Activated CD8-positive, alpha-beta memory T cell treated with anti-CD3 and anti-CD28 coated beads, Interleukin-2, amount 50 U/mL, for 48 hours (primary cell): ENCODE measurements around the gene FEM1B.

Source experiments
- DNase-seq: peaks from one replicate; pipeline ENCODE4 v3.0.0-alpha.2; 2020

The FEM1B gene

GRCh38 chr15:68309024-68309423, 31.5 kb downstream of the FEM1B start:
- no peak for DNase-seq

GRCh38 chr15:68310178-68310803, 32.7 kb downstream of the FEM1B start:
- peak; percentile 38 for DNase-seq

GRCh38 chr15:68310804-68311463, 33.4 kb downstream of the FEM1B start:
- DNase-seq = peak; percentile 34

GRCh38 chr15:68311464-68311835, 33.9 kb downstream of the FEM1B start:
- DNase-seq = peak; percentile 25

- peak; percentile 29 for DNase-seq
These were observed 34.5 kb downstream of the FEM1B start for GRCh38 chr15:68311859-68312557.

- DNase-seq = peak; percentile 28
These were observed 35.2 kb downstream of the FEM1B start for GRCh38 chr15:68312701-68313204.

GRCh38 chr15:68313501-68314410, 36.2 kb downstream of the FEM1B start:
- peak; percentile 32 for DNase-seq

- DNase-seq = no peak
These were observed 37.0 kb downstream of the FEM1B start for GRCh38 chr15:68314563-68314962.

- DNase-seq = no peak
These were observed 37.5 kb downstream of the FEM1B start for GRCh38 chr15:68315035-68315434.

- DNase-seq = no peak
These were observed 38.0 kb downstream of the FEM1B start for GRCh38 chr15:68315495-68316031.

GRCh38 chr15:68316061-68316804, 38.7 kb downstream of the FEM1B start:
- DNase-seq = no peak

- DNase-seq = no peak
These were observed 39.9 kb downstream of the FEM1B start for GRCh38 chr15:68317281-68318007.

GRCh38 chr15:68318008-68318835, 40.7 kb downstream of the FEM1B start:
- DNase-seq = no peak

- DNase-seq = no peak
These were observed 41.7 kb downstream of the FEM1B start for GRCh38 chr15:68318931-68319909.

GRCh38 chr15:68319997-68320396, 42.5 kb downstream of the FEM1B start:
- DNase-seq = no peak

- no peak for DNase-seq
These were observed 43.7 kb downstream of the FEM1B start for GRCh38 chr15:68321229-68321628.

- no peak for DNase-seq
These were observed 45.3 kb downstream of the FEM1B start for GRCh38 chr15:68322796-68323195.

- no peak for DNase-seq
These were observed 48.2 kb downstream of the FEM1B start for GRCh38 chr15:68325726-68326125.
